HPDE6-E6E7 (cell line): Measurements from ENCODE around the gene PLEKHM1.

Source experiments
- DNase-seq: peaks from one replicate; pipeline ENCODE4 v3.0.0; 2011; ENCODE audit warnings: missing footprints; ENCODE audit errors: extremely low spot score

The PLEKHM1 gene

GRCh38 chr17:45427181-45427835, 63.2 kb downstream of the PLEKHM1 start:
- DNase-seq = no peak

GRCh38 chr17:45426561-45426960, 64.0 kb downstream of the PLEKHM1 start:
- no peak for DNase-seq

- DNase-seq = no peak
These were observed 64.5 kb downstream of the PLEKHM1 start for GRCh38 chr17:45425984-45426413.

- DNase-seq = peak; percentile 76
These were observed 65.2 kb downstream of the PLEKHM1 start for GRCh38 chr17:45425125-45425983.

GRCh38 chr17:45424769-45425124, 65.8 kb downstream of the PLEKHM1 start:
- no peak for DNase-seq

DNA sequence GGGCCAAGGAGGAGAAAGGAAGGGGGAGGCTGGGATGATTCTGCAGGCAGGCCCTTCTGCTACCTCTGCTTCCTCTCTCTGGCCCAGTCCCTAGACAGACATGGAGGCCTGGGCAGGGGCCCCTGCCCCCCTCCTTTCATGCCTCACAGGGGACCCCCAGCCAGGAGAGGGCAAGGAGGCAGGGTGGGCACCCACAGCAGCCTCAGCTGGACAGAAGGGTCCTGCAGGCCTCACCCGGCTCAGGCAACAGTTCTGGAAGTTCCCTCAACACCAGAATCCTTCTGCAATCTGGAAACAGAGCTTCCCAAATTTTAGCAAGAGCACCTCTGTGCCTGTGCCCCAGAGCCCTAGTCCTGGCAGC, 66.6 kb downstream of the PLEKHM1 start:
- no peak for DNase-seq

DNA sequence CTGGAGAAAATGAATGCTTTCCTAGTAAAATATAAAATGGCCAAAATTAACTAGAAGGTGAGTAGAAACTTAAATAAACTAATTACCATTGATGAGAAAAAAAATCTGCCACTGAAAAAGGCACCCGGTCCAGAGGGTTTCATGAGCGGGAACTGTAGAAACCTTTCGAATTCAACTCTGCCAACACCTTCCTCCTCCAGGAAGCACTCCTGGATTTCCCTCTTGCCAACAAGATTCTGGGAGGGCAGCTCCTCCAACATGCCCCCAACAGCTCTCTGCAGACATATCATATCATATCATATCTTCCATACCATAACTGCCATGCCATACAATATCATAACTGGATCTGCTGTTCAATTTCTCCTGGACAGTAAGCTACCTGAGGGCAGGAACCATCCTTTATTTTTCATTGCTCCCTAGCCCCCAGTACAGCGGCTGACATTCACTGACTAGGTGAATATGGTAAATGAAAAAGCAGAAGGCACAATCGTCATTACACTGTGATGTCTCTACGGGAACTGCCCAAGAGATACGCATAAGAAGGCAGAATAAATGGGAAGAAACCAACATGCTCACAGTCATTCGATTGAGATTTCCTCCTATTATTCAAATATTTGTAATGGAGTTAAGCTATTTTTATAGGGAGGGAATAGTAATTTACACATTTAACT, 67.1 kb downstream of the PLEKHM1 start:
- DNase-seq = no peak

DNA sequence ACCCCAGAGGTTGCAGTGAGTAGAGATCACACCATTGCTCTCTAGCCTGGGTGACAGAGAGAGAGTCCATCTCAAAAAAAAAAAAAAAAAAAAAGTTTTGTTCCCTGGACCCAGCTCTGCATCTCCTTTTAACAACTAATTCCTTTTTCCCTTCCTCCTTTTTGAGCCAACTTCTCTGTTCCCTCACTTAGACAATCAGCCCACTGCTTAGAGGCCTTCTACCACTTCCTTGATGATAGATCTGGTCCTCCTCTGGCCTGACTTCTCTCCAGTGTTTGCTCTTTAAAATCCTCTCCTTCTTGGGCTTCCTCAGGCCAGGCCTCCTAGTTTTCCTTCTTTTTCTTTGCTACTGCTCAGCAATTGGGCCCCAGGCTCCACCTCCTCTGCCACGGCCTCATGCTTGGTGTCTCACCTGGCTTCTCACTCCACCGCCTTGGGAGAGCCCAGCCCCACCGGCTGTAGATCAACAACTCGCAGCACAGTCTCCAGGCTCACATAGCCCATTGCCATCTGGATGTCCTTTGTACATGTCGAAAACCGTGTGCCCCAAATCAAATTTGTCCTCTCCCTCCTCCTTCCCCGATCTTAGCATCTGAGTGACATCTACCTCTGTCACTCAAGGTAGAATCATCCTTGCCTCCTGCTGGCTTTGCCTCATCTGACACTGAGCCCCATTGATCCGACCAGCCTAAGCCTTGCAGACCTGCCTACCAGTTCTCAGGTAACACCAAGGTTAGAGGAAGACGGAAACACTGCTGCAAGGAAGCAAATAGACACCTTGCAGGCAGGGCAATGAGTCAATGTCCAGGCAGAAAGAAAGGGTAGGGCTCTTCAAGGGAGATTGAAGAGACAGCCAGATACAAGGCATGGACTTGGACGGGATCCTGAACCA, 75.3 kb downstream of the PLEKHM1 start:
- DNase-seq = no peak

GRCh38 chr17:45413498-45413923, 77.0 kb downstream of the PLEKHM1 start:
- no peak for DNase-seq

DNA sequence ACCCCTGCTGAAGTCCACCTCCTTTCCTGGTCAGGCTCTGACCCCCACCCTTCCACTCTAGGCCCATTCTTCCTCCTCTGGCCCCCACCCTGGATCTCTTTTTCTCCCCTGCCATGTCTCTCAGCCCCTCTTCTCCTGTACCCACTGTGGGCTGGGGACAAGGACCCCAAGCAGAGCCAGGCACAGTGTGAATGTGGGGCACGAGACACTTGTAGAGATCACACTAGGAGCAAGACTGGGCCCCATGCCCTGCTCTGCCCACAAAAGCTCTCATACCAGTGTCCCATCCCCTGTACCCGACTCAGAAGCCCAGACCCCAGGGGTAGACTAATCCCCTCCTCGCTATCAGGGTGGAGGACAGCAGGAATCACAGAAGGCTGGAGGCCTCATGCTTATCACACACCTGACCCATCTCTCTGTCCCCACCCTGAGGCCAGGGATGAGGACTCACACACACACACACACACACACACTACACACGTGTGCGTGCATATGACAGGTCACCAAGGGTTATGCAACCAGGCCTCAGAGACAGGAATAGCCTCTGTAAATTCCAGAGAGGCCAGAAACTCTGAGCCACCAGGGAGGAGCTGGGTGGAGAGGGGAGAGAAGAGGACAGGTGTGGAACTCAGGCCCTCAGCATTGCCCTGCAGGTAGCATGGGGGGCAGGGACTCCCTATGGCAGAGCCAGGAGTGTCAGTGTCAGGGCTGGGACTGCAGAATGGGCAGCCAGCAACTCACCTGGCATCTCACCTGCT, 79.0 kb downstream of the PLEKHM1 start:
- no peak for DNase-seq

- no peak for DNase-seq
These were observed 80.1 kb downstream of the PLEKHM1 start for GRCh38 chr17:45410144-45411091.

- no peak for DNase-seq
These were observed 80.9 kb downstream of the PLEKHM1 start for GRCh38 chr17:45409659-45410076.

DNA sequence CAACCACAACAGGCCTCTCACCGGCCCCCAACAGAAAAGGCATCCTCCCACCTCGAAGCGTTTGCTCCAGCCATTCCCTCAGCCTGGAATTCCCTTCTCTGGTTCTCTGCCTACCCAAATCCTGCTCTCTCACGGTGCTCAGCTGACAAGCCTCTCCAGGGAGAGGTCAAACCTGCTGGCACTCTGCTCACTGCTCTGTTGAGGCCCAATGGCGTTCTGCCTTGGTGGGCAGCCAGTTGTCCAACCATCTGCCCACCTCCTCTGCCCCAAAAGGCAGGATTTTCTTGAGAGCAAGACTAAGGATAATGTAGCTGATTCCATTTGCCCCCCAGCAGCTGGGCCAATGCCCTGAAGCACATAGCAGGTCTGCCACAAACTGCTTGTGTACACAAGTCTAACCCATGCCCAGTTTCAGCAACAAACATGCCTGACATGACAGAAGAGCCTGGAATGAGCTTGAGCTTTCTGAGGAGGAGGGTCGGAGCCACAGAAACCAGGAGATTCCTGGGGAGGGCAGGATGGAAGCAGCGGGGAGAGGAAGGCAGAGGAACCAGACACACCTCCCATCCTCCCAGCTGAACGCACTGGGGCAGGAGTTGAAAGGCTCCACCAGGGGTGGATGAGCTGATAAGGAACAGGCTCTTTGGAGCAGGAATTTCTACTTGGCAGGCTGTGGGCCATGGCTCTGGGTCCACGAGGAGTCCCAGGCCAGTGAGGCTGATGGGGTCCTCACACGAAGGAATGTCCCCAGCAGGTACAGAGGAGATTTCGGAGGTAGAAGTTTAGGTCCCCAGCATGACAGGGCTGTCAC, 81.7 kb downstream of the PLEKHM1 start:
- DNase-seq = no peak

- DNase-seq = no peak
These were observed 84.4 kb downstream of the PLEKHM1 start for GRCh38 chr17:45406107-45406506.

GRCh38 chr17:45405250-45406086, 85.1 kb downstream of the PLEKHM1 start:
- no peak for DNase-seq

DNA sequence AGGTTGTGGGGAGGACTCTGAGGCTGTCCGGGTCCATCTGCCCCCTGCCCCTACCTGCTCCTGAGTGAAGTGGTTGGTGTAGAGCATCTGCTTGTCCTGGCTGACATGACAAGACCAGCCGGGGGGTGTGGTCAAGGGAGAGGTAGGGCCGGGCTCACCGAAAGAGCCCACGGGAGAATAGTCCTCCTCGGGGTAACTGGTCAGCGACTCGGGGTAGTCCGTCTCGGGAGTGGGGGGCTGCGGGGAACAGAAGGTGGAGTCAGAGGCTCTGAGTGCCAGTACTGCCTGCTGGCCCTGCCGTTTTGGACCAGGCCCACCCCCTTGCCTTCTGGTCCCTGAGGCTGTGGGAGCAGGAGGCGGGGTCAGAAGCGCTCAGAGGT, 85.7 kb downstream of the PLEKHM1 start:
- DNase-seq = no peak

DNA sequence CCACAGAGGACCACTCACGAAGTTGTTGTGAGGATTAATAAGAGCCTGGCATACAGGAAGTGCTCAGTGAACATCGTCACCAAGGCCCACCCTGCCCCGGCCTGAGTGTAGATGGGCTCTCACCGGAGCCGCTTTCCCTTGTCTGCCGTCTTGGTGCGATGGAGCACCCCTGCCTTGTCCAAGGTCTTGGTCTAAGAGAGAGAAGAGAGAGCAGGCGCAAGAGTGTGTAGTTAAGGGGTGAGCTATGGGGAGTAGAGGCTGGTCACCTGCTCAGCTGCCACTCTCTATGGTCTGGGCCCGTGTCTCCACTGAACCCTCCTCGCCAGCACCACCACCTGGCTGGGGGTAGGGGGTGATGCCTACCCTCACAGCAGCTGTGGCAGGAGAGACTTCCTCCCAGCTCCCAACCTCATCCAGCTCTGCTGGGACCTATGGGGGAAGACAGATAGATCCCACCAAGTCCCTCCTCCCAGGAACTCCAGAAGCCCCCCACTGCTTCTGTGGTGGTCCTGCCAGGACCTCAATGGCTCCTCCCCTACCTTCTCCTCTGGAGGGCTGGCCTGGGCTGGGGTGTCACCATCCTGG, 86.5 kb downstream of the PLEKHM1 start:
- DNase-seq = no peak

DNA sequence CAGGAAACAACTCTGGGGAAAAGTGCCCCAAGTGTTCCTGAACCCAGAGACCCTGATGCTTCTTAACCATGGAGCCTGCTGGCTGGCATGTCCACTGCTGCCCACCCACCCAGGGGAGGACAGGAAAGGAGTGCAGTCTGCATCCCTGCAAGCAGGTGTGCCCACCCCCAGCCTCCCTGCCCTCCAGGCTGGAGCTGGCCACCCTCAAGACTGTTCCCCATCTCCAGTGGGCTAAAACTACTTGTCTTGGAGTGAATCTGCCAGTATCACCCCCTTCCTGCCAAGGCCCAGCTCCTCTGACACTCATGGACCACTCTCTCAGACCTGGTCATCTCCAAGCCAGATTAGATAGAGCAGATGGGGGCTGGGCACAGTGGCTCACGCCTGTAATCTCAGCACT, 87.6 kb downstream of the PLEKHM1 start:
- DNase-seq = no peak
